H1 (cell line): Measurements from ENCODE around the gene PHC3. TPM values are rescaled to one million over a fixed set of nuclear protein-coding genes. Genes with fewer than 3 reads are reported as not detected.

Source experiments
- CBX5 ChIP-seq: fragments of 300-800, 300-1000 bp; sonication (generic); IDR thresholded peaks from 2 replicates; pipeline ENCODE4 v1.7.1; 2016; ENCODE audit warnings: antibody characterized with exemption, low read length, low read depth
- CHD2 ChIP-seq: IDR thresholded peaks from 2 replicates; pipeline ENCODE4 v1.6.1; 2012; ENCODE audit warnings: low read length, improper control_type of control experiment
- EGR1 ChIP-seq: IDR thresholded peaks from 2 replicates; pipeline ENCODE4 v1.6.1; 2011; ENCODE audit warnings: low read depth, low read length, borderline replicate concordance
- SIRT6 ChIP-seq: IDR thresholded peaks from one replicate; pipeline ENCODE4 v1.7.1; 2012; ENCODE audit warnings: low read length, inconsistent platforms
- SP1 ChIP-seq: IDR thresholded peaks from 2 replicates; pipeline ENCODE4 v1.6.1; 2011; ENCODE audit warnings: low read depth, low read length
- SRF ChIP-seq: IDR thresholded peaks from 2 replicates; pipeline ENCODE4 v1.6.1; 2011; ENCODE audit warnings: mild to moderate bottlenecking, low read depth, low read length, moderate library complexity
- polyA plus RNA-seq, 7 experiments: library from polyadenylated mRNA; depleted of rRNA in 3 of 7; stranded (reverse) in 5 of 7; unstranded in 2 of 7; fragments of >200 nt in 5 of 7; fragments of 200-250 nt in 2 of 7; gene quantifications; 1 replicate in 5 of 7; 2 replicates in 1 of 7; 4 replicates in 1 of 7; pipeline versions ENCODE4 v1.2.1 to v1.2.3, GENCODE V29; 2011 to 2013; ENCODE audit warnings: missing spikeins in 2 of 7, mixed read lengths in 2 of 7
- total RNA-seq: library from RNA; stranded (reverse); fragmentation: NEBNext Ultra II Directional; extraction: Animal tissue kit (Norgen Biotek cat#: 25700); gene quantifications from 2 replicates; pipeline ENCODE4 v1.2.1, GENCODE V29; 2021

The PHC3 gene
- total and polyA plus RNA-seq, 2 of the 8 experiments (the other 6 are each of a cell fraction or from before 2014, with no cell fraction given): 26.4 to 29.2 TPM

DNA sequence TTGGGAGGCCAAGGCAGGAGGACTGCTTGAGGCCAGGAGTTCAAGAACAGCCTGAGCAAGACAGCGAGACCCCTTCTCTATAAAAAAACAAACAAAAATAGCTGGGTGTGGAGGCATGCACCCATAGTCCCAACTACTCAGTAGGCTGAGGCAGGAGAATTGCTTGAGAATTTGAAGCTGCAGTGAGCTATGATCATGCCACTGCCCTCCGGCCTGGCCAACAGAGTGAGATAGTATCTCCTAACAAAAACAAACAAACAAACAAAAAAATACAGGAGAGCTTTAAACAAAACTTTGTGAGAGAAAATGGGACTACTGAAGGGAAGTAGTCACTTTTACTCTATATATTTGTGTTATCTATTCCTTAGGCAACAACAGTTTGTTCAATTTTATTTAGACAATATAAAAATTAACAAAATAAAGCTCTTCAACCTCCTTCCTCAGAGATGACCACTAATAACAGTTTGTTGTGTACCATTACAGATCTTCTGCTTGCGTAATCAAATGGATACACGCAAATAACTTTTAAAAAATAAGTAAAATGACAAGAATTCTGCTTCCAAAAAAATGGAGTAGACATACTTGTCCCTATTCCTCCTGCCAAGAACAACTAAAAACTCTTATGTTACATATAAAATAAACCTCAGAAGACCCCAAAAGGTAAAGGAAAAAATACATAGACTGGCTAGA, 17.4 kb downstream of the PHC3 start (continued):
- no peak for TF ChIP-seq CHD2
- TF ChIP-seq SP1: no peak
- TF ChIP-seq SIRT6: no peak
- TF ChIP-seq SRF: no peak
- no peak for TF ChIP-seq EGR1
- no peak for TF ChIP-seq CBX5
